ENCODE results near the gene UBN2.
A peak's percentile ranks its signal among the peaks of the same experiment; 100 is the strongest.
"Not testable (repeated sequence)": the region's sequence is repeated elsewhere in the genome, so short reads cannot be mapped to it uniquely, and the experiment has no call there.

Gene UBN2

GRCh38 chr7:139300390-139300789 lies 69.4 kb downstream of the UBN2 start:
- peak; percentile 41 for DNase-seq

GRCh38 chr7:139304517-139304916 lies 73.5 kb downstream of the UBN2 start:
- no peak for DNase-seq

- no peak for DNase-seq
Measured at GRCh38 chr7:139317939-139318505, 87.0 kb downstream of the UBN2 start.

GRCh38 chr7:139321071-139321745 lies 90.2 kb downstream of the UBN2 start:
- DNase-seq: peak; percentile 51

GRCh38 chr7:139324709-139325108 lies 93.7 kb downstream of the UBN2 start:
- not testable (repeated sequence) for DNase-seq

- peak; percentile 87 for DNase-seq
Measured at GRCh38 chr7:139328375-139328774, 97.3 kb downstream of the UBN2 start.

GRCh38 chr7:139329119-139329518 lies 98.1 kb downstream of the UBN2 start:
- DNase-seq: no peak

- DNase-seq: no peak
Measured at GRCh38 chr7:139330333-139331030, 99.4 kb downstream of the UBN2 start.

GRCh38 chr7:139332697-139333359 lies 101.8 kb downstream of the UBN2 start:
- no peak for DNase-seq

- not testable (repeated sequence) for DNase-seq
Measured at GRCh38 chr7:139333443-139333842, 102.4 kb downstream of the UBN2 start.

- DNase-seq: no peak
Measured at GRCh38 chr7:139334399-139335150, 103.5 kb downstream of the UBN2 start.

GRCh38 chr7:139339025-139339424 lies 108.0 kb downstream of the UBN2 start:
- no peak for DNase-seq

GRCh38 chr7:139339698-139340036 lies 108.6 kb downstream of the UBN2 start:
- DNase-seq: no peak

GRCh38 chr7:139340037-139340807 lies 109.2 kb downstream of the UBN2 start:
- peak; percentile 99 for DNase-seq

GRCh38 chr7:139340808-139341057 lies 109.7 kb downstream of the UBN2 start:
- DNase-seq: no peak

- DNase-seq: peak; percentile 91
Measured at GRCh38 chr7:139341058-139341775, 110.2 kb downstream of the UBN2 start, which contains the start of gene FMC1. TSS of gene FMC1 (plus strand) at chr7:139341337. CDS start at chr7:139341385, 48 bp downstream.

GRCh38 chr7:139341776-139342226 lies 110.8 kb downstream of the UBN2 start:
- DNase-seq: no peak

- no peak for DNase-seq
Measured at GRCh38 chr7:139345042-139345441, 114.0 kb downstream of the UBN2 start.

GRCh38 chr7:139351027-139351426 lies 120.0 kb downstream of the UBN2 start:
- DNase-seq: no peak

- no peak for DNase-seq
Measured at GRCh38 chr7:139354729-139355128, 123.7 kb downstream of the UBN2 start.

GRCh38 chr7:139355320-139355719 lies 124.3 kb downstream of the UBN2 start:
- DNase-seq: peak; percentile 47

All from HCEC 1CT (cell line).